Osteocyte (in vitro differentiated cells): ENCODE data around the gene MAPK11. TPM values are rescaled to one million over a fixed set of nuclear protein-coding genes. Genes with fewer than 3 reads are reported as not detected.

Source experiments
- DNase-seq: peaks from one replicate; pipeline ENCODE4 v3.0.0; 2021; ENCODE audit warnings: mixed read lengths; ENCODE audit not compliant: unreplicated experiment; ENCODE audit errors: extremely low spot score
- H3K27ac Mint-ChIP-seq: one replicate; pipeline ENCODE4 v1.8.0; 2021; ENCODE audit warnings: mild to moderate bottlenecking, mixed read lengths; ENCODE audit not compliant: unreplicated experiment
- H3K27me3 Mint-ChIP-seq: one replicate; pipeline ENCODE4 v1.8.0; 2021; ENCODE audit warnings: mixed read lengths; ENCODE audit not compliant: unreplicated experiment
- H3K36me3 Mint-ChIP-seq: one replicate; pipeline ENCODE4 v1.8.0; 2021; ENCODE audit warnings: mixed read lengths; ENCODE audit not compliant: unreplicated experiment
- H3K4me1 Mint-ChIP-seq: one replicate; pipeline ENCODE4 v1.8.0; 2021; ENCODE audit warnings: mixed read lengths; ENCODE audit not compliant: unreplicated experiment
- H3K4me3 Mint-ChIP-seq: one replicate; pipeline ENCODE4 v1.8.0; 2021; ENCODE audit warnings: mild to moderate bottlenecking, moderate library complexity, mixed read lengths; ENCODE audit not compliant: unreplicated experiment
- H3K9me3 Mint-ChIP-seq: one replicate; pipeline ENCODE4 v1.8.0; 2021; ENCODE audit warnings: mixed read lengths; ENCODE audit not compliant: unreplicated experiment
- total RNA-seq: library from RNA; stranded (reverse); gene quantifications from 2 replicates; pipeline ENCODE4 v1.2.1, GENCODE V29; 2021
- TF ChIP-seq, protein P1 (sequence below): fragments of 200-600 bp; sonication (generic); IDR thresholded peaks from 2 replicates; pipeline ENCODE4 v1.5.0; 2021; ENCODE audit warnings: antibody characterized with exemption, mild to moderate bottlenecking, moderate library complexity

The MAPK11 gene
- total RNA-seq, 1 donor from 2014 or later, result 6.4 TPM

DNA sequence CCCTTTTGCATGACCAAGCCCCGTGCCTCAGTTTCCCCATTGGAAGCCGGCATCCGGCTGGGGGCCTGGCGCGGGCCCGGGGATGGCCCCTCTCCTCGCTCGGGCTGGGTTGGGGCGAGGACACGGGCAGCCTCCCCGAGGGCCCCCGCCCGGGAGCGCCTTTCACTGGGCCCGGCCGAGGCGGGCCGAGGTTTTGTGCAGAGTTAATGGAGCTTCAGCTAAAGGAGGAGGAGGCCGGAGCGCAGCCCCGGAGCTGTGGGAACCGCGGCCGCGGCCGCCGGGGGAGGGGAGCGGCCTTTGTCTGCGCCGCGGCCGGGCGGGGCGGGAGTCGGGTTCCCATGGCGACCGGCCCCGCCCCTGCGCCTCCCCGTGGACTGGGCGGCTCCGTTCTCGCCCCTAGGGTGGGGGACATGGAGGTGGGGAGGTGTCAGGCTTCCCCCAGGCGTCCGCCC is 1.4 kb upstream of the MAPK11 start:
- no peak for DNase-seq
- H3K36me3 Mint-ChIP-seq, result peaks cover 11% of the 10 kb centered on the region
- TF ChIP-seq, protein P1, sequence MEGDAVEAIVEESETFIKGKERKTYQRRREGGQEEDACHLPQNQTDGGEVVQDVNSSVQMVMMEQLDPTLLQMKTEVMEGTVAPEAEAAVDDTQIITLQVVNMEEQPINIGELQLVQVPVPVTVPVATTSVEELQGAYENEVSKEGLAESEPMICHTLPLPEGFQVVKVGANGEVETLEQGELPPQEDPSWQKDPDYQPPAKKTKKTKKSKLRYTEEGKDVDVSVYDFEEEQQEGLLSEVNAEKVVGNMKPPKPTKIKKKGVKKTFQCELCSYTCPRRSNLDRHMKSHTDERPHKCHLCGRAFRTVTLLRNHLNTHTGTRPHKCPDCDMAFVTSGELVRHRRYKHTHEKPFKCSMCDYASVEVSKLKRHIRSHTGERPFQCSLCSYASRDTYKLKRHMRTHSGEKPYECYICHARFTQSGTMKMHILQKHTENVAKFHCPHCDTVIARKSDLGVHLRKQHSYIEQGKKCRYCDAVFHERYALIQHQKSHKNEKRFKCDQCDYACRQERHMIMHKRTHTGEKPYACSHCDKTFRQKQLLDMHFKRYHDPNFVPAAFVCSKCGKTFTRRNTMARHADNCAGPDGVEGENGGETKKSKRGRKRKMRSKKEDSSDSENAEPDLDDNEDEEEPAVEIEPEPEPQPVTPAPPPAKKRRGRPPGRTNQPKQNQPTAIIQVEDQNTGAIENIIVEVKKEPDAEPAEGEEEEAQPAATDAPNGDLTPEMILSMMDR, result peak; percentile 39
- H3K27ac Mint-ChIP-seq, result no peak overlapping the region
- H3K4me3 Mint-ChIP-seq, result no peak overlapping the region
- H3K9me3 Mint-ChIP-seq, result no peaks in the 10 kb centered on the region
- no peaks in the 10 kb centered on the region for H3K27me3 Mint-ChIP-seq
- H3K4me1 Mint-ChIP-seq, result peaks cover 23% of the 10 kb centered on the region

- Mint-ChIP-seq H3K4me3 (peak overlapping the region; percentile 58), H3K9me3 (no peaks in the 10 kb centered on the region), H3K27ac (no peak overlapping the region), H3K4me1 (peaks cover 23% of the 10 kb centered on the region), H3K27me3 (no peaks in the 10 kb centered on the region), H3K36me3 (peaks cover 11% of the 10 kb centered on the region)
- TF ChIP-seq, protein P1, result no peak
- peak; percentile 90 for DNase-seq
These were observed 650 bp upstream of the MAPK11 start for GRCh38 chr22:50270666-50271394.

DNA sequence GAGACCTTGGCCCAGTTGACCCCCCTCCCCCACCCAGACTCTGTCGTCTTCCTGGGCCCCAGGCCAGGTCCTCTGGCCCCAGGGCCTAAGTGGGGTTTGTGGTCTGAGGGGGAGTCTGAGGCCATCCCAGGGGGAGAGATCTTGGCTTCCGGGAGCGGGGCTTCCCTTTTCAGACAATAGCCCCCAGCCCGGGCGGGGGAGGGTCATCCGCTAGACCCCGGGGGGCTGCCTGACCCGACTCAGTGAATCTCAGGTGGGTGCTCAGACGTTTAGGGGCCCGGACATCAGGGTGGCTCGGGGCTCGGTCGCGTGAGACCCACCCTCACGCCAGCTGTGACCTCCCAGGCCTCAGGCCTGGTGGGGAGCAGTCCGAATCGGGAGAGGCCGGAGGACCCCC is 609 bp downstream of the MAPK11 start:
- Mint-ChIP-seq H3K27me3 (no peaks in the 10 kb centered on the region), H3K9me3 (no peaks in the 10 kb centered on the region)
- no peak for DNase-seq

GRCh38 chr22:50268655-50269113 is 1.5 kb downstream of the MAPK11 start:
- no peak overlapping the region for H3K27ac Mint-ChIP-seq
- H3K27me3 Mint-ChIP-seq, result no peaks in the 10 kb centered on the region
- H3K36me3 Mint-ChIP-seq, result no peaks in the 10 kb centered on the region
- no peaks in the 10 kb centered on the region for H3K9me3 Mint-ChIP-seq
- DNase-seq, result no peak
- TF ChIP-seq, protein P1, result no peak
- H3K4me1 Mint-ChIP-seq, result peaks cover 19% of the 10 kb centered on the region
- H3K4me3 Mint-ChIP-seq, result no peak overlapping the region

More for the DNA sequence above, 609 bp downstream of the MAPK11 start:
- Mint-ChIP-seq H3K4me1 (peaks cover 19% of the 10 kb centered on the region), H3K4me3 (peak overlapping the region; percentile 61), H3K27ac (no peak overlapping the region), H3K36me3 (peaks cover 6% of the 10 kb centered on the region)
- TF ChIP-seq, protein P1, result no peak

DNA sequence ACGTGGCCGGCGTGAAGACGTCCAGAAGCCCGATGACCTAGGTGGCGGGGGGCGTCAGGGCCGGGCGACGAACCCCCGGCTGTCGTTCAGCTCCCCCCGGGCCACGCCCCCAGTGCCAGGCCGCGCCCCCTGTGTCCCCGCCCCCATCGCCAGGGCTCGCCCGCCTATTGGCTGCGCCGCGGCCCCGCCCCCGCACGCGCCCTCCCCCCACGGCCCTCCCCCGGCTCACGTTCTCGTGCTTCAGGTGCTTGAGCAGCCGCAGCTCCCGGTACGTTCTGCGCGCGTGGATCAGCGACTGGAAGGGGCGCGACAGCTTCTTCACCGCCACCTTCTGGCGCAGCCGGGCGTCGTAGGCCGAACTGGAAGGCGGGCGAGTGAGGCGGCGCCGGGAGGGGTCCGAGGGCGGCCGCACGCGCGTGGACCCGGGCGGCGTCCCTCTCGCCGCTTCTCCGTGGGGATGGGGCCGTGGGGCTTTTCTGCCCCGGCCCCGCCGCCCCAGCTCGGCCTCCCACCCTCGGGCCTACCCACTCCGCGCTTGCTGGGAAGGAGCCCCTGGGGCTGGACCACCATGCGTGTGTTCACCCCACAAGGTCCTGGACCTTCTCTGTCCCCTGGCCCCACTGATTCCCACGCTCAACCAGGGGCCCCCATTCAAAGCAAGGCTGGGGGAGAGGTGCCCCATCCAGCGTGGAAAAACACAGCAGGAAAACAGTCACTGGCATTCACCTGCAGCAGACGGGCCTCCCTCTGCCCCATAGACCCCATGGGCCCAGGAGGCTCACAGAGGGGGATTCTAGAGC is 2.4 kb downstream of the MAPK11 start:
- no peak overlapping the region for H3K4me3 Mint-ChIP-seq
- DNase-seq, result no peak
- no peaks in the 10 kb centered on the region for H3K36me3 Mint-ChIP-seq
- peaks cover 23% of the 10 kb centered on the region for H3K4me1 Mint-ChIP-seq
- no peak overlapping the region for H3K27ac Mint-ChIP-seq
- no peaks in the 10 kb centered on the region for H3K27me3 Mint-ChIP-seq
- no peaks in the 10 kb centered on the region for H3K9me3 Mint-ChIP-seq
- TF ChIP-seq, protein P1, result no peak
